Subcutaneous adipose tissue (tissue), 4 donors: Measurements from ENCODE around the gene ARL5C. TPM values are rescaled to one million over a fixed set of nuclear protein-coding genes. Genes with fewer than 3 reads are reported as not detected.

Source experiments
- CTCF ChIP-seq: fragments of 450-650 bp; IDR thresholded peaks from one replicate; pipeline ENCODE4 v1.5.1; 2016; ENCODE audit warnings: low read depth, mild to moderate bottlenecking, control low read depth, antibody characterized with exemption, moderate library complexity
- total RNA-seq, 4 donors: library from RNA; depleted of rRNA; stranded (reverse); fragments of >200 nt; gene quantifications; one replicate each; pipeline ENCODE4 v1.1.0, GENCODE V29; 2016

ARL5C gene
- total RNA-seq, 4 donors from 2014 or later, result not detected

- TF ChIP-seq CTCF, result no peak
These were observed 31.6 kb upstream of the ARL5C start, which contains the start of gene CACNB1 for GRCh38 chr17:39197380-39198185. CACNB1 (minus strand) TSS chr17:39197669; CDS start chr17:39197495, 174 bp downstream.

- TF ChIP-seq CTCF, result no peak
These were observed 30.9 kb upstream of the ARL5C start for GRCh38 chr17:39196808-39197291.

GRCh38 chr17:39196241-39196807 is 30.4 kb upstream of the ARL5C start:
- TF ChIP-seq CTCF, result no peak

GRCh38 chr17:39195568-39196160 is 29.7 kb upstream of the ARL5C start:
- TF ChIP-seq CTCF, result no peak

- no peak for TF ChIP-seq CTCF
These were observed 29.1 kb upstream of the ARL5C start for GRCh38 chr17:39194985-39195524.

GRCh38 chr17:39194089-39194984 is 28.4 kb upstream of the ARL5C start:
- TF ChIP-seq CTCF, result no peak
